Gastrocnemius medialis (tissue), 4 donors: ENCODE data around the gene RTTN. TPM values are rescaled to one million over a fixed set of nuclear protein-coding genes. Genes with fewer than 3 reads are reported as not detected.

Experiments used
- ATAC-seq, 2 donors: fragments of 150-250 bp; one replicate each; pipeline ENCODE4 v1.9.1; 2016
- DNase-seq, 2 donors: peaks; one replicate each; pipeline ENCODE4 v3.0.0-alpha.2; 2019
- H3K27ac ChIP-seq, 4 donors: fragments of 200-600 bp; sonication (generic); 1 replicate in 1 of 4; 2 replicates in 3 of 4; pipeline ENCODE4 v1.5.1; 2016 to 2018; ENCODE audit warnings: mild to moderate bottlenecking in 2 of 4, moderate library complexity in 1 of 4
- H3K27me3 ChIP-seq, 3 donors: fragments of 200-600 bp; sonication (generic) in 2 of 3; 1 replicate in 1 of 3; 2 replicates in 2 of 3; pipeline versions ENCODE4 v1.5.1 to v1.6.0; 2016 to 2019; ENCODE audit warnings: mild to moderate bottlenecking in 1 of 3, moderate library complexity in 1 of 3
- H3K36me3 ChIP-seq, 2 donors: fragments of 200-600 bp; sonication (generic) in 1 of 2; one replicate each; pipeline ENCODE4 v1.5.1; 2017 to 2018
- H3K4me1 ChIP-seq, 2 donors: fragments of 200-600 bp; sonication (generic) in 1 of 2; one replicate each; pipeline ENCODE4 v1.5.1; 2016 to 2017; ENCODE audit warnings: mild to moderate bottlenecking in 2 of 2
- H3K4me3 ChIP-seq, 4 donors: fragments of 200-600 bp; sonication (generic) in 3 of 4; 1 replicate in 1 of 4; 2 replicates in 3 of 4; pipeline ENCODE4 v1.5.1; 2016 to 2019; ENCODE audit warnings: mild to moderate bottlenecking in 2 of 4
- H3K9me3 ChIP-seq, 3 donors: fragments of 200-600 bp; sonication (generic) in 2 of 3; 1 replicate in 1 of 3; 2 replicates in 2 of 3; pipeline ENCODE4 v1.5.1; 2016 to 2019
- POLR2A ChIP-seq, 2 donors: fragments of 450-650 bp; IDR thresholded peaks; one replicate each; pipeline ENCODE4 v1.6.1; 2017; ENCODE audit warnings: antibody characterized with exemption in 2 of 2, mild to moderate bottlenecking in 2 of 2, moderate library complexity in 2 of 2
- in situ Hi-C, 4 donors: fragments of 200-750 bp; cut with MboI; loops; one replicate each; pipeline versions ENCODE4 v1.15.0 to v1.8.0; 2017; ENCODE audit warnings: low sequenced_read_pairs in 4 of 4
- intact Hi-C: fragments of 100-400 bp; cut with DNase I; formaldehyde crosslinking; loops from one replicate; pipeline ENCODE4 v1.15.1; 2023; ENCODE audit warnings: low total_unique reads
- total RNA-seq, 4 donors: library from RNA; depleted of rRNA; stranded (reverse); fragments of >200 nt; gene quantifications; one replicate each; pipeline versions ENCODE4 v1.1.0 to v1.2.3, GENCODE V29; 2016
- TF ChIP-seq, protein P1 (sequence below), 5 experiments: fragments of 450-650 bp in 3 of 5; fragments of 200-600 bp in 2 of 5; sonication (generic) in 2 of 5; IDR thresholded peaks in 4 of 5; conservative IDR thresholded peaks in 1 of 5; 1 replicate in 4 of 5; 2 replicates in 1 of 5; pipeline ENCODE4 v1.5.1; 2016 to 2019; ENCODE audit warnings: antibody characterized with exemption in 5 of 5, mild to moderate bottlenecking in 3 of 5, moderate library complexity in 3 of 5

The RTTN gene
- total RNA-seq, 4 donors from 2014 or later, result 3.2 to 9.7 (median 4.9) TPM

DNA sequence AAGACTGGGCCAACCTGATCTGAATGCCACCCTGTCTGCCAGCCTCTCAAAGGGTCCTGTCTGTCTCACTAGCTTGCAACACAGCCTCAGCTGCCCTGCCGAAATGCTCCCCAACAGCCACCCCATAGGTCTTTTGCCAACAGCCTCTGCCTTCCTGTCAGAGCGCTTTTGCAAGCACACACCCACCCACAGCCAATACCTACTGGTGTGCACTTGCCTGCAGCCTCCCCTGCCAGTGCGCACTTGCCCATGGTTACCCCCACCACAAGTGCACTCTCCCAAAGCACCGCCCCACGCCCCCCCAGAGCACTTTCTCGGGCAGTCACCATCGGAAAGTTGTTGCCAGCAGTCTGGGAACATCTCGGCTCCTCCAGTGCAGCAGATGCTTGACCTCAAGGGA lies 48.6 kb downstream of the RTTN start:
- intact Hi-C loops, result no loop called here
- no peak for DNase-seq
- TF ChIP-seq POLR2A (IDR thresholded peaks at IDR 0.05), result no peak
- TF ChIP-seq, protein P1, sequence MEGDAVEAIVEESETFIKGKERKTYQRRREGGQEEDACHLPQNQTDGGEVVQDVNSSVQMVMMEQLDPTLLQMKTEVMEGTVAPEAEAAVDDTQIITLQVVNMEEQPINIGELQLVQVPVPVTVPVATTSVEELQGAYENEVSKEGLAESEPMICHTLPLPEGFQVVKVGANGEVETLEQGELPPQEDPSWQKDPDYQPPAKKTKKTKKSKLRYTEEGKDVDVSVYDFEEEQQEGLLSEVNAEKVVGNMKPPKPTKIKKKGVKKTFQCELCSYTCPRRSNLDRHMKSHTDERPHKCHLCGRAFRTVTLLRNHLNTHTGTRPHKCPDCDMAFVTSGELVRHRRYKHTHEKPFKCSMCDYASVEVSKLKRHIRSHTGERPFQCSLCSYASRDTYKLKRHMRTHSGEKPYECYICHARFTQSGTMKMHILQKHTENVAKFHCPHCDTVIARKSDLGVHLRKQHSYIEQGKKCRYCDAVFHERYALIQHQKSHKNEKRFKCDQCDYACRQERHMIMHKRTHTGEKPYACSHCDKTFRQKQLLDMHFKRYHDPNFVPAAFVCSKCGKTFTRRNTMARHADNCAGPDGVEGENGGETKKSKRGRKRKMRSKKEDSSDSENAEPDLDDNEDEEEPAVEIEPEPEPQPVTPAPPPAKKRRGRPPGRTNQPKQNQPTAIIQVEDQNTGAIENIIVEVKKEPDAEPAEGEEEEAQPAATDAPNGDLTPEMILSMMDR (IDR thresholded peaks at IDR 0.05 in 4 of 5, conservative IDR thresholded peaks at IDR 0.05 in 1 of 5), result no peak
- Histone ChIP-seq H3K36me3 (peaks cover 0 to 4% of the 10 kb centered on the region in 2 donors), H3K27me3 (no peaks in the 10 kb centered on the region), H3K9me3 (no peaks in the 10 kb centered on the region), H3K27ac (no peak overlapping the region), H3K4me3 (no peak overlapping the region), H3K4me1 (no peaks in the 10 kb centered on the region)
- in situ Hi-C loops, result no loop called here
- ATAC-seq, result no peak

DNA sequence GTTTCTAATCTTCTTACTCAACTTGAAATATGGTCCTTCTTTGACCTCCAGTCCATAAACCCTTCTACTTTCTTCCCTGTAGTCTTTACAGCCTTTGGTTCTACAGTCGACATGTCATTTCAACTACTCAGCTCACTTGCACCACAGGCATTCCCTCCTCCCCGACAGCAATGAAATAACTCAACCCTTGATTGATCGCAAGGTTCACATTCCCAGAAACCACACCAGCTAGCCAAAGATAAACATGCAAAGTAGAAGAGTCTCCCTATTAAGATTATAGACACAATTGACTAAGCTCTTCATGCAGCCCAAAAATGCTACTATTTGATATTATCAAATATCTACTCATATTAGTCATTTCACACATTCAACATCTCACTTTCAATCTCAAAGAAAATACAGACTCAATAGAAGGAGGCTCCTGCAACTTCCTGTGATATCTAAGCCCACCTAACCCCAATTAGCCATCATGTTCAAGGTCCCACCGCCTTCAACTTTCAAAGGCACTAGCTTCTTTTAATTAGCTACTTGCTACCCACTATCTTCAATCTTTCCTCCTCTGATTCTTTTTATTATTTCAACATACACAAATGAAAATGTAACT lies 50.8 kb downstream of the RTTN start:
- H3K9me3 ChIP-seq, result no peaks in the 10 kb centered on the region
- no peaks in the 10 kb centered on the region for H3K27me3 ChIP-seq
- H3K27ac ChIP-seq, result no peak overlapping the region
- intact Hi-C loops (no loop called here), in situ Hi-C loops (no loop called here)
- no peak overlapping the region for H3K4me3 ChIP-seq
- H3K36me3 ChIP-seq, result peaks cover 0 to 5% of the 10 kb centered on the region in 2 donors
- DNase-seq, result no peak
- no peak for ATAC-seq
- TF ChIP-seq POLR2A (IDR thresholded peaks at IDR 0.05), result no peak
- TF ChIP-seq, protein P1 (IDR thresholded peaks at IDR 0.05 in 4 of 5, conservative IDR thresholded peaks at IDR 0.05 in 1 of 5), result no peak
- H3K4me1 ChIP-seq, result no peaks in the 10 kb centered on the region

DNA sequence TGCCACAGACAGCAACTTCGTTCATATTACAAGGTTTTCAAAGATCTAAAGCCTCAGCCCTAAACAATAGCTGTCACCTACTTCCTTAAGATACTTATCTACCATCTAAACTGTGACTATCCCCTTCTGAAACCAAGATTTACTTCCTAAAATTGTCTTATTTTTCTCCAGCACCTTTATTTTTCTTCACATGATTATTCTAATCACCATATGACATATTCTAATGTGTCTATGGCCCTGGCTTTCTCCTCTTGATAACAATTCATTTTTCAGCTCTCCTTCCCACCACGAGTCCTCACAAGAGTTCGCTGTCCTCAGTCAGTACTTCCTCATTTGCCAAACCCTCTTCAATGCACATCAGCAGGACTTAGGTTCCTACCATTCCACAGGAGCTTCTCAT lies 53.9 kb downstream of the RTTN start:
- TF ChIP-seq POLR2A (IDR thresholded peaks at IDR 0.05), result no peak
- TF ChIP-seq, protein P1 (IDR thresholded peaks at IDR 0.05 in 4 of 5, conservative IDR thresholded peaks at IDR 0.05 in 1 of 5), result no peak
- Histone ChIP-seq H3K36me3 (peaks cover 0 to 29% of the 10 kb centered on the region in 2 donors), H3K4me1 (no peaks in the 10 kb centered on the region), H3K27me3 (no peaks in the 10 kb centered on the region), H3K9me3 (no peaks in the 10 kb centered on the region), H3K4me3 (no peak overlapping the region), H3K27ac (no peak overlapping the region)
- no peak for ATAC-seq
- in situ Hi-C loops, result no loop called here
- no peak for DNase-seq
- intact Hi-C loops, result no loop called here

DNA sequence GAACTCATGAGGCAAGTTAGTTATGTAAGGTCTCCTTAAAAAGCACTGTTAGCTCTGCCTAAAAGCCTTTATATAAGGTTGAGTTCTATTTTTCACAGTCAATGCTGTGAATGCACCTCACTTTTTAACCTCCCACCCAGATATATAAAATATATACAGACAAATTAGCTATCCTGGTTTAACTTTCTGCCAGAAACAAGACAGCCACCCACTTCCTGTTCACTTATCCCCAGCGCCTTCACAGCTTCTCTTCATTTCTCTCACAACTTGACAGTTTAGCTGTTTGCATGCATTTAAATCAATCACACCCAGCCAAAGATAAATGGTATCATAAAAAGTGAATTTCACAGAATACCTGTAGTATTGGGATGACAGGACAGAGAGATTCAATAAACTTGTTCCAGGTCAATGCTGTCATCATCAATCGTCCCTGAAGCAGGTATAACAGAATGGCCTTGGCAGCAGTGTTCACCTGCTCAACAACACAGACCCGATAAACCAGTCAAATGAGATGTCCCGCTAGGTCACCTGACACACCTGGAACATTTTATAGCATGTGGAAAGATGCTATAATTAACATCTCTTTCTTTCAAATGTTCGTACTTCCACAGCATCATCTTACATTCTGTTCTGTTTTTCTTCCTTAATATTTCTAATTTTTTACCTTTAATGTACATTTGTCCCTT lies 55.7 kb downstream of the RTTN start:
- in situ Hi-C loops, result no loop called here
- Histone ChIP-seq H3K9me3 (no peaks in the 10 kb centered on the region), H3K27me3 (no peaks in the 10 kb centered on the region), H3K27ac (no peak overlapping the region), H3K36me3 (peaks cover 0 to 46% of the 10 kb centered on the region in 2 donors), H3K4me1 (no peaks in the 10 kb centered on the region), H3K4me3 (no peak overlapping the region)
- intact Hi-C loops, result no loop called here
- ATAC-seq (no peak), DNase-seq (no peak)
- TF ChIP-seq, protein P1 (IDR thresholded peaks at IDR 0.05 in 4 of 5, conservative IDR thresholded peaks at IDR 0.05 in 1 of 5), result no peak
- TF ChIP-seq POLR2A (IDR thresholded peaks at IDR 0.05), result no peak
